Globus pallidus (tissue), 1 donor: ENCODE measurements around the gene RMRP.
"Not testable (repeated sequence)": the region's sequence is repeated elsewhere in the genome, so short reads cannot be mapped to it uniquely, and the experiment has no call there.

Source experiments
- DNase-seq: peaks from one replicate; pipeline ENCODE4 v3.0.0-alpha.2; 2015; ENCODE audit warnings: low spot score

Gene RMRP

DNA sequence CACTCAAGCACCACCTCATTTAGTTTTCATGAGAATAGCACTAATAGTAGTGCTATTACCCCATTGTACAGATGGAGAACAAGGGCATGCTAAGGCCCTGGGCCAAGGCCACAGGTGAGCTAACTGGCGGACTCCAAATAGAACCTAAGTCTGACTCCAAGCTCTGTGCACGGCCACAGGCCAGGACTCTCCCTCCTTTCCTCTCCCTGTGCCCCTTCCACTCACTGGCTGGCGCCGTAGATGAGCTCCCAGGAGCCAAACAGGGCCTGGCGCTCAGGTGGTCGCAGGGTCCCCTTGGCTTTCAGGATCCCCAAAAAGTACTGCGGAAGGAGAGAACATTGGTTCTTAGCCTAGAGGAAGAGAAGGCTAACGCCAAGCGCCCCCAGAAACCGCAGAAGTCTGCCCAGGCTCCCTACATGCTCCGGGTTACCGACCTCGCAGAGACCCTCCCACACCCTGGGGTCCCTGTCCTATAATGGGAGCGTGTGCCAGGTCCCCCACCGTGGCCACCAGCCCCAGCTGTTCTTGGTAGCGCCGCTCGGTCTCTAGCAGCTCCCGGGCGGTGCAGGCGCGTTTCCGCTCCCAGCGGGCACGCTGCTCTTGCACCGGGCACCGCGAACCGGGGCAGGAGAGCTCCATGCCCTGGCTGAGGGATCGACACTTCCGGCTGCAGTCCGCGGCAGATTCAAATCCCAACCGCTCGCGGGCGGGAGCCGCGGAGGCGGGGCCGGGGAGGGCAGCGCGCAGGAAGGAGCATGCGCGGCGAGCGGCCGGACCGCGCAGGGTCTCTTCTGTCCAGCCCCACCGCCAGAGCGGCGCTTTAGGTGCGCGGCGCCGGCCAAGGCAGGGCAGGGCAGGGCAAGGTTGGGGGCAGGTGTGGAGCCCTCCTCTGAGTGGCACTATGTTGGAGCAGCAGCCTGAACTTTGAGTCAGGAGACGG lies 7.0 kb upstream of the RMRP start, which contains the start of gene ARHGEF39:
TSS of gene ARHGEF39 (minus strand) at position 665 of the 940 bp plus-strand sequence. CDS start at position 639, 26 bp downstream.
- DNase-seq: peak; percentile 68

DNA sequence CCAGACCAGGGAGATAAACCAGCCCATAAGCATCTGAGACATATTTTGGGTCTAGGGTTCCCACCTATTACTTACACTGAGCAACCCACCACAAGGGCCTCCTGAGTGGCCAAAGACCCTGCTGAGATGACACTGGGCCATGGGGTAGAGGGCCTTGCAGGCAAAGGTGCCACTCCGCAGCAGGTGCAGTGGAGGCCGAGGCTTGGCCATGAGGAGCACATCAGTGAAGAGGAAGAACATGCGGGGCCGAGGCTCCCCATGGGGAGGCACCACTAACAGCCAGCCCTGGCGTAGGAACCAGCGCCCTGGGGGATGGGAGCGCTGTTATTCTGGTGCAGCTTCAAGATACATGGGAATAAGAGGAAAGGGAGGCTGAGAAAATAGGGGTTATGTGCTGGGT lies 4.6 kb upstream of the RMRP start:
- no peak for DNase-seq

DNA sequence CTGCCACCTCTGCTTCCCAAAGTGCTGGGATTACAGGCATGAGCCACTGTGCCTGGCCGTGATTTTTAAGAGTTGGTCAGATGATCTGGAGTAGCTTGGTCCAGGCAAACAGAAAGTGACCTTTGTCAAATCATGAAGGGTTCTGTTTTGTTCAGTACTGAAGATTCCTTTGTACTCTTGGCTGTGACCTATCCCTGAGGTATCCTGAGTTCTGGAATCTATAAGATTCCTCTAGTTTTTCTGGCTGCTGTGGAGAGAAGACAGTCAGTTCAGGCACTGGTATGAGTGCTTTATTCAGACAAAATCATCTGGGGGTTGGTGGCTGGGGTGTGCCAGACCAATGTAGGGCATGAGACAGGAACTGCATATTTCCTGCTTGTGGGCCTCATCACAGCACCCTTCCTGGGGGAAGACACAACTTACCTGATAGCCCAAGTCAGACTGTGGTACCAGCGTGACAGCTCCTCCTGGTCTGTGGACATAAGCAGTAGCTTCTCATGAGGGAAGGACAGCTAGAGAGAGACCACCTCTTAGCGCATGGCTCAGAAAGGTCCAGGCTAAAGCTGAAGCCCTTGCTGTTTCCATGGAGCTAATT lies 4.0 kb upstream of the RMRP start:
- DNase-seq: no peak

DNA sequence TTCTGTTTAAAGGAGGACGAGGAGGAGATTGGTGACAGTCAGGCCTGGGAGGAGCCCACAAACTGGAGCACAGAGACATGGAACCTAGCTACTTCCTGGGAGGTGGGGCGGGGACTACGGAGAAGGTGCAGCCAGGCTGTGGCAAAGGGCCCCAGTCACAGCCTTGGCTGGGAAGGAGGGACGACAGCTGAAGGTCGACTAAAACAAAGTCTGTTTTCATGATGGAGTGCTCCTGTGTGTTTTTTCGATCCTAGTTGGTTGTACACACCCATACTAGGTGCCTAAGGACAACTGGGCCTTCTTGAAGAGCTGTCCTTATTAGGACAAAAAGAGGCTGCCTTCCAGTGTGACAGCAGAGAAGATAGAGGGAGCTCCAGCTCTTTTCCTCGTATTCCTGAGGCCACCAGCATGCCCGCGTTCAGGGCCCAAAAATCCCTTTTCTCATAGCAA lies 3.2 kb upstream of the RMRP start:
- DNase-seq: no peak

DNA sequence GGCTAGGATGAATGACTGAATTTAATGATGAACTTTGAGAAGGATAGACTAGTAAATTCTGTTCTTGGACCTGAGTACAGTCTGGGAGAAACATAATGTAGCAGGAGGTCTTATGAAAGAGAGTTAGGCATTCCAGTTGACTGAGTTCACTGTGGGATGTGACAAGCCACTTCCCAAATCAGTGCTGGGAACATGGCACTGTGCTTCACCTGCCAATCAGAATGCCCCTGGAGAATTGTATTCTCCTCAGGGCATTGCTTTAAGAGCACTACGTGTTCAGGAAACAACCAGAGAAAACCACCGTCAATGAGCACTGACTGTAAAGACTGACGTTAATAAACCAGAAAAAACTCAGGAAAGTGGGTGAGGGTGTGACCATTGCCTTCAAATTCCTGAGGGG lies 1.5 kb upstream of the RMRP start:
- DNase-seq: no peak

DNA sequence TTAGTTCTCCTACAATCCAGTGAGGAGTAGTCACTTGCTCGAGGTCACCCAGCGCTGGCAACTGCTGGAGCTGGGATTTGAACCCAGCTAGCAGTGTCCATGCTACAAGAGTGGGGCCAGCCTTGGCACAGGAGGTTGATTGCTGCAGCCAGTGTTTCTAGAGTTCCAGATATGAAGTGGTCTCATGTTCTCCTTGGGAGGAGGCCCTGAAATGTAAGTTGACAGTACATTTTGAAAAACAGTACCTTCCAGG lies 1.1 kb upstream of the RMRP start:
- no peak for DNase-seq

DNA sequence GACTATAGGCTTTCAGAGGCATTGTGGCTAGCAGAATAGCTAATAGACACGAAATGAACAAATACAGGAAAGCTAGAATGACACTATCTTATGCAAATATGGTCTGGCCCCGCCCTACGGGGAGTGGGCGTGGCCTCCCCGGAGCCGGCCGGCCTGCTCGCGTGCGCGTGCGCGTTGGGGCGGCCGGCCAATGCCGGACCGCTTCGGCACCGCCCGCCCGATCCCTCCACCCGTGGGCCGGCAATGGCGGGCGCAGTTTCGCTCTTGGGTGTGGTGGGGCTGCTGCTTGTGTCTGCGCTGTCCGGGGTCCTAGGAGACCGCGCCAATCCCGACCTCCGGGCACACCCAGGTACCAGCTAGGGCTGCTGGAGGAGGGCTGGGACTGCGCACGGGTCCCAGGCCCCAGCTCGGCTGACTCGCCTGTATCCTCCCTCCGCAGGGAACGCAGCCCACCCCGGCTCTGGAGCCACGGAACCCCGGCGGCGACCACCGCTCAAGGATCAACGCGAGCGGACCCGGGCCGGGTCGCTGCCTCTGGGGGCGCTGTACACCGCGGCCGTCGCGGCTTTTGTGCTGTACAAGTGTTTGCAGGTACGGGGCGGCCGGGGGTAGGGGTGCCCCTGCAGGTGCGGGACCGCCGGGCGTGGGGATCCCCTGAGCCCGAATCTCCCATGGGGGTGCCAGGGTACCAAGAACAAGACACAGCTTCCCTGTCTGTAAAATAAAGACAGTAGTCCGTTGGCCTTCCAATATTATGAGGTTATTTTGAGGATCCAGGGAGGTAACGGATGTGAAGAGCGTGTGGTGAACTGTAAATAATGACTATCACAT lies 533 bp upstream of the RMRP start, which contains the start of gene CCDC107:
TSS of gene CCDC107 (plus strand) at position 156 of the 831 bp plus-strand sequence. CDS start at position 244, 88 bp downstream.
- peak; percentile 92 for DNase-seq

DNA sequence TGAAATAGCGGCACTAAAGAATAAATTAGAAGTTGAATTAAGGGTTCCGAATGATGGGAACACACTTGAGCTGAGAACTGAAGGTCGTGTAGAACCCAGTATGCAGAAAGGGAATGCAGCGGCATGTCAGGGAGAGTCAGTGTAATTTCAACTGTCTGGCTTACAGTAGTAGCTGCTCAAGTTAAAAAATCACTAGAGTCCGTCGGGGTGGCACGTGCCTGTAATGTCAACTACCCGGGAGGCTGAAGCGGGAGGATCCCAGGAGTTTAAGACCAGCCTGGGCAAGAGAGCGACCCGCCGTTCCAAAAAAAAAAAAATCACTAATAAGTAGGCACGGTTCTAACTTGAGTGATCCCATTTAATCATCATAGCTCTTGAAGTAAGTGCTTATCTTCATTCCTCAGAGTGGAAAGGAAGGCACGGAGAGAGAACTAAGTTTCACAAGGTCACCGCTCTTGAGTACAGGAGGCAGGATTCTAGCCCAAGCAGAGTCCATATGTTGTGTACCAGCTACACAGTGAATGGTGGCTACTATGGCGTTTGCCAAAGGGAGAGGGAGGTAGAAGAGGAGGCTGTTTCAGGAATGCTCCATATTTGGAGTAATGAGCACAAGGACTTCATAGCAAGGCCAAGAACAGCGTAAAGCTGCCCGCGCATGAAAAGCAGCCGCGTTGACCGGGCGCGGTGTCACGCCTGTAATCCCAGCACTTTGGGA lies 831 bp downstream of the RMRP start:
- no peak for DNase-seq

DNA sequence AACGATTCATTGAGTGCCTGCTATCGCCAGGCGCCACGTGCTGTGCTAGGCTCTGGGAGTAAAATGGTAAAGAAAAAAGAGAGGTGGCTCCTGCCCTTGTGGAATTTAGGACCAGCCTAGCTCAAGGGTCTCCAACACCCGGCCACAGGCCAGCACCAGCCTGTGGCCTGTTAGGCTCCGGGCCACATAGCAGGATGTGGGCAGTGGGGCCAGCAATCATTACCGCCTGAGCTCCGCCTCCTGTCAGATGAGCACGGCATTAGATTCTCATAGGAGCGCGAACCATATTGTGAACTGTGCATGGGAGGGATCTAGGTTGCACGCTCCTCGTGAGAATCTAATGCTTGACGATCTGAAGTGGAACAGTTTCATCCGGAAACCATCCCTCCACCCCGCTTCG lies 1.5 kb downstream of the RMRP start:
- no peak for DNase-seq

DNA sequence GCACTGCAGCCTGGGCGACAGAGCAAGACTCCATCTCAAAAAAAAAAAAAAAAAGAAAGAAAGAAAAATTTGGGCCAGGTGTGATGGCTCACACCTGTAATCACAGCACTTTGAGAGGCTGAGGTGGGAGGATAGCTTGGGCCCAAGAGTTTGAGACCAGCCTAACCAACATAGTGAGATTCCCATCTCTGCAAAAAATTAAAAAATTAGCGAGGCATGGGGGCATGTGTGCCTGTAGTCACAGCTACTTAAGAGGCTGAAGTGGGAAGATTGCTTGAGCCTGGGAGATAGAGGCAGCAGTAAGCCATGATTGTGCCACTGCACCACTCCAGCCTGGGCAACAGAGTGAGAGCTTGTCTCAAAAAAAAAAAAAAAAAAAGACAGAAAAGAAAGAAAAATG lies 4.2 kb downstream of the RMRP start:
- no peak for DNase-seq

DNA sequence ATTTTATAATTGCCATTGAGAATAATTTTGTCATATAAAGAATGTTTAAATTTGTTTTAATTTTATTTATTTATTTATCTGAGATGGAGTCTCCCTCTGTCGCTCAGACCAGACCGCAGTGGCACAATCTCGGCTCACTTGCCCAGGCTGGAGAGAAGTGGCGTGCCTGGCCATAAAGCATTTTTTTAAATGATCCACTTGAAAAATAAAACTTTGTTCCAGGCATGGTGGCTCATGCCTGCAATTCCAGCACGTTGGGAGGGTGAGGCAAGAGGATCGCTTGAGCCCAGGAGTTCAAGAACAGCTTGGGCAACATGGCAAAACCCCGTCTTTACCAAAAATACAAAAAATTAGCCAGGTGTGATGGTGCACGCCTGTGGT lies 5.0 kb downstream of the RMRP start:
- no peak for DNase-seq

DNA sequence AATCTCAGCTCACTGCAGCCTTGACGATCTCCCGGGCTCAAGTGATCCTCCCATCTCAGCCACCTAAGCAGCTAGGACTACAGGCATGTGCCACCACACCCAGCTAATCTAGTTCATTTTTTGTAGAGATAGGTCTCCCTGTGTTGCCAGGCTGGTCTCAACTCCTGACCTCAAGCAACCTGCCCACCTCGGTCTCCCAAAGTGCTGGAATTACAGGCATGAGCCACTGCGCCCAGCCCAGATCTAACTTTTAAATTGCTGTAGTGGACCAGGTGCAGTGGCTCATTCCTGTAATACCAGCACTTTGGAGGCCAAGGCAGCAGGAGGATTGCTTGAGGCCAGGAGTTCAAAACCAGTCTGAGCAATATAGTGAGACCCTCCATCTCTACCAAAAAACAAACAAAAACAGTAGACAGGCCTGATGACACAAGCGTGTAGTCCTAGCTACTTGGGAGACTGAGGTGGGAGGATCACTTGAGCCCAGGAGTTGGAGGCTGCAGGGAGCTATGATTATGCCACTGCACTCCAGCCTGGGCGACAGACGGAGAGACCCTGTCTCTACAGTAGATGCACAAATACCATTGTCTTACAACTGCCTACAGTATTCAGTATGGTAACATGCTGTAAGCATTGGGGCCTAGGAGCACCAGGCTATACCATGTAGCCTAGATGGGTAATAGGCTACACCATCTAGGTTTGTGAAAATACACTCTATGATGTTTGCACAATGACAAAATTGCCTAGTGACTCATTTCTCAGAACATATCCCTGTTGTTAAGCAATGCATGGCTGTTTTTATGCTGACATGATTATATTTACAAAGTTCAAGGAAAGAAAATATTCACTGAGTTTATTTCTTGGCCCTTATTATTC lies 5.6 kb downstream of the RMRP start:
- no peak for DNase-seq

DNA sequence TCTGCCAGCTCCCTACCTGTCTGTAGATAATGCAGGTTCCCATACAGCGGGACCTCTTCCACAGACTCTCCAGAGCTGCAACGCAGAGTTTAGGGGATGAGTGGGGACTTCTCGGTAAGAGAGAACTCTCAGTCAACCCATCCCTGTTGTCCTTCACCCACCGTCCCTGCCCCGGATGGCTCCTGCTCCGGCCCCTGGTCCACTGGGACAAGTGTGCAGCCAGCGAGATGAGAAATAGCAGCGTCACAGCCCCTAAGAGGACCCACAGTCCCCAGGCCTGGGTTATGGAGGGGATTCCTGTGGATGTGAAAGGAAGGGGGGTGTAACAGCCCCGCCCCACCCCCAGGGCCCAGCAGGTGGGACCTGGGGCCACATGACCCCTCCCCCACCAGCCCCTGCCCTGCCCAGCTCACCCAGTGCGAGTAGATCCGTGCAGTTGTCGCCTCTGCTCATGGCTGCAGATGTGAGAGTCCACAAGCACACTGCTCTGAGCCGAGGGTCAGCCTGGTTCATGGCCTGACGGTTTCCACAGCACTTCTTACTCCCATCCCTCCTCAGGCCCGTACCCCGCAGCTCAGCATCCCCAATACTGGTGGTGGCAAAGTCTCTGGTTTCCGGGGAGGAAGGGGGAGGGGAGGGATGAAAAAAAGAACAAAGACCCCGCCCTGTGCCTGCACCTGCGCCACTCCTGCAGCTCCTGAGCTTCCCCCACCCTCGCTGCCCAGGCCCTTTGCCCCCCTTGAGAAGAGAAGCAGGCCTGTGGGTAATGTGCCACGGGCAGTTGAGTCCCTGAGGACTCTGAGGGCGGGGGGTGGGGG lies 7.3 kb downstream of the RMRP start, which contains the start of gene SIT1:
TSS of gene SIT1 (minus strand) at position 591 of the 818 bp plus-strand sequence. CDS start at position 513, 78 bp downstream.
- no peak for DNase-seq

DNA sequence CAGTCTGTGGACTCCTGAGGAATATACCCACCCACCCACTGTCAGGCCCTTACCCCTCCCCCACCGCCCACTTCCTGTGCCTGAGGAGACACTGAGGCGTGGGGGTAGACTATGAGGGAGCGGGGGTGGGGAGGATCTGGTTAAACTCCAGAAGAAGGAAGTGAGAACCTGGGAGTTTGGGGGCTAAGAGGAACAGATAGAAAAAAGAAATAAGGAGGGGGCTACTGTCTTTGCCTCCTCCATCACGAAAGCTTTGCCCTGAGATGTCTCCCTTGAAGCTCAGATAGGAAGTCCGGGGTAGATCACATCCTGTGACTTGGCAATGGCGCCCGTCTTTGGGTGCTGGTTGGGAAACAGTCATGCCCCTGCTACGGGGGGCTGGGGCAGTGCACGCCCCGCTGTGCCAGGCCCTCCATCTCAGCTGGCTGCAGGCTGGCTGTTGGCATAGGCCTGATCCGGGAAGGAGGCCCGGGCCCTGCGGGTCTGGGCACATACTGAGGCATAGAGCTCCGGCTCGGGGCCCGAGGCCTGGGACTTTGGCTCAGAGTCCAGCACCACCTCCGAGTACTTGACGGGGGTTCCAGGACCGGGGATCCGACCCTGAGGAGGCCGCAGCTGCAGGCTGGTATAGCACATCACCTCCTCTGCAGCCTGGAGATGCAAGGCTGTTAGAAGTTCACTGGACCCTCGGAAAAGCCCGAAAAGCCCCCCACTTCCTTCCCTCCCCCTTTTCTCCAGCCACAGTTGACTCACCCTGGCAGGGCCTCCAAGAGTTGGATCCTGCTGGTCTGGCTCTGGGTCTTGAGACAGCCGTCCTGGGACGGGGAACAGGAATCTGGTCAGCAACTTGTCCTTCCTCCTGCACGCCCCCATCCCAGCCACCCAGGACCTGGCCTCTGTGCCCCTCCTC lies 8.1 kb downstream of the RMRP start:
- no peak for DNase-seq

DNA sequence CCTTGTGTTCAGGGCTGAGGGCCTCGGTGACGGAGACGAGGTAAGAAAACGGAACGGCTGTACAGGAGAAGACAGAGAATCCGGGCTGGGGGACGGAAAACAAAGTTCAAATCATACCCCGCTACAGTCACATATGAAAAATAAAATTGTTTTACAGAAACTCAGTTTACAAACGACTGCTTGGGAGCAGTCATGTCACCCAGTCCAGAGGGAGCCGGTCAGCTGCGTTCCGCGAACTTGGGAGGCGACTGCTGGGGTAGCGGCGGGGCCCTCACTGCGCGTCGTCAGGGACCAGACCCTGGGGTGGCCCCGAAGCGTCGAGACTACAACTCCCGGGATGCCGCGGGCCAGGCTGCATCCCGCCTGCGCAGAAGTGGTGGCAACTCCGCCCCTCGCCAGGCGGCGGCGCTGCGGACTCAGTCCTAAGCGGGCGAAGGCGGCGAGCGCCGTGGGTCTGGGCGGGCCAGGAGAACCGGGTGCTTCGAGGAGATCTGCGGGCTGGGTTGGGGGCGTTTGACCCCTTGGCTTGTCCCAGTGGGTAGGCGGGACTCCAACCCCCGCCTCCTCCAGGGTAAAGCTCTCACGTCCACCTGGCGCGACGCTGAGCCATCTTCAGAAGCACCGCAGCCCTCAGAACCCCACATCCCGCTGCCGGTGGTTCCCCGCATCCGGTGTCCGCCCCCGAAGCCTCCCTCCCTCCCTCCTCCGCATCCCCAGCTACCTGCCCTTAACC lies 11.1 kb downstream of the RMRP start:
- peak; percentile 85 for DNase-seq

DNA sequence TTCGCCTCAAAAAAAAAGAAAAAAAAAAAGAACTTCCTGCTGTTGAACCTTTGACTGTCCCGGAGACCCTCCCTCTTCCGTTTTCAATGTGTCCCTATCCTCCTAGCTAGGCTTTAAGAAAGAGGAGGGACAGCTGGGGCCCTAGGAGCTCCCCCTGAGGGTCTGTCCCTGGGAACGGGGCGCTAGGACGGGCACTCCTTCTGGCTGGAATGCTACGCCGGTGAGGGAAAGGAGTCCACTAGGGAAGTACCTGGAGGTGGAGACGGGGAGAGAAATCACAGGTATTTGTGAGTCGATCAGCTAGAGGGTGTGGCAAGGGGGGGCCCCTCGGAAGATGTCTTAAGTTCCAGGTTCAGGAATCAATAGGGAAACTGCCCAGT lies 11.7 kb downstream of the RMRP start:
- no peak for DNase-seq

DNA sequence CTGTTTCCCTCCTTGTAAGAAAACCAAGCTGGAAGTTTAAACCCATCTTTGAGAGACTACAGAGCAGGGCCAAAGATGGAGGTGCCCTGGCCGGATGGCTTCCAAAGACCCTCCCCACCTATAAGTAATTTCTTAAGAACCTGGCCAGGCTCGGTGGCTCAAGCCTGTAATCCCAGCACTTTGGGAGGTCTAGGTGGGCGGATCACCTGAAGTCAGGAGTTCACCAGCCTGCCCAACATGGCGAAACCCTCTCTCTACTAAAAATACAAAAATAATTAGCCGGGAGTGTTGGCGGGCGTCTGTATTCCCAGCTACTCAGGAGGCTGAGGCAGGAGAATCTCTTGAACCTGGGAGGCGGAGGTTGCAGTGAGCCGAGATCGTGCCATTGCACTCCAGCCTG lies 12.1 kb downstream of the RMRP start:
- not testable (repeated sequence) for DNase-seq

DNA sequence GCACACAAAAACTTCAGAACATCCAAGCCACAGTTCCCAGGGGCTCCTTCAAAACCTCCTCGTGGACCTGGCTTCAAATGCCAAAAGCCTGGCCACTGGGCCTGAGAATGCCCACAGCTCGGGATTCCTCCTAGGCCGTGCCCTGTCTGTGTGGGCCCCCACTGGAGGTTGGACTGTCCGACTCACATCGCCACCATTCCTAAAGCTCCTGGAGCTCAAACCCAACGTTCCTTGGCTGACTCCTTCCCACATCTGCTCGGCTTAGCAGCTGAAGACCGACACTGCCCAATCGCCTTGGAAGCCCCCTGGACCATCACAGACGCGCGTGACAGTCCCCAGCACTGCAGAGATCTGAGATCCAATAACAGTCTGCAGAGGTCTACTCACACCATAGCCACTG lies 14.8 kb downstream of the RMRP start:
- no peak for DNase-seq
